Osteocyte (in vitro differentiated cells): ENCODE data around the gene SLC35A3. TPM values are rescaled to one million over a fixed set of nuclear protein-coding genes. Genes with fewer than 3 reads are reported as not detected.

Experiments
- DNase-seq: peaks from one replicate; pipeline ENCODE4 v3.0.0; 2021; ENCODE audit warnings: mixed read lengths; ENCODE audit not compliant: unreplicated experiment; ENCODE audit errors: extremely low spot score
- H3K27ac Mint-ChIP-seq: one replicate; pipeline ENCODE4 v1.8.0; 2021; ENCODE audit warnings: mild to moderate bottlenecking, mixed read lengths; ENCODE audit not compliant: unreplicated experiment
- H3K27me3 Mint-ChIP-seq: one replicate; pipeline ENCODE4 v1.8.0; 2021; ENCODE audit warnings: mixed read lengths; ENCODE audit not compliant: unreplicated experiment
- H3K36me3 Mint-ChIP-seq: one replicate; pipeline ENCODE4 v1.8.0; 2021; ENCODE audit warnings: mixed read lengths; ENCODE audit not compliant: unreplicated experiment
- H3K4me1 Mint-ChIP-seq: one replicate; pipeline ENCODE4 v1.8.0; 2021; ENCODE audit warnings: mixed read lengths; ENCODE audit not compliant: unreplicated experiment
- H3K4me3 Mint-ChIP-seq: one replicate; pipeline ENCODE4 v1.8.0; 2021; ENCODE audit warnings: mild to moderate bottlenecking, moderate library complexity, mixed read lengths; ENCODE audit not compliant: unreplicated experiment
- H3K9me3 Mint-ChIP-seq: one replicate; pipeline ENCODE4 v1.8.0; 2021; ENCODE audit warnings: mixed read lengths; ENCODE audit not compliant: unreplicated experiment
- CTCF ChIP-seq: fragments of 200-600 bp; sonication (generic); IDR thresholded peaks from 2 replicates; pipeline ENCODE4 v1.5.0; 2021; ENCODE audit warnings: antibody characterized with exemption, mild to moderate bottlenecking, moderate library complexity
- total RNA-seq: library from RNA; stranded (reverse); gene quantifications from 2 replicates; pipeline ENCODE4 v1.2.1, GENCODE V29; 2021

The SLC35A3 gene
- total RNA-seq, 1 donor from 2014 or later = 21.3 TPM

GRCh38 chr1:100061681-100062080, 91.9 kb downstream of the SLC35A3 start:
- Mint-ChIP-seq H3K9me3 (no peaks in the 10 kb centered on the region), H3K27me3 (no peaks in the 10 kb centered on the region), H3K27ac (no peak overlapping the region), H3K36me3 (peaks cover 43% of the 10 kb centered on the region), H3K4me1 (peaks cover 15% of the 10 kb centered on the region), H3K4me3 (no peak overlapping the region)
- no peak for DNase-seq
- no peak for TF ChIP-seq CTCF

- peak overlapping the region; percentile 65 for H3K27ac Mint-ChIP-seq
- no peaks in the 10 kb centered on the region for H3K9me3 Mint-ChIP-seq
- no peak for DNase-seq
- TF ChIP-seq CTCF = no peak
- H3K27me3 Mint-ChIP-seq = no peaks in the 10 kb centered on the region
- H3K4me1 Mint-ChIP-seq = peaks cover 15% of the 10 kb centered on the region
- H3K36me3 Mint-ChIP-seq = peaks cover 59% of the 10 kb centered on the region
- no peak overlapping the region for H3K4me3 Mint-ChIP-seq
Observed at GRCh38 chr1:100065183-100065968, 95.6 kb downstream of the SLC35A3 start.

- H3K36me3 Mint-ChIP-seq = peaks cover 55% of the 10 kb centered on the region
Observed at GRCh38 chr1:100065969-100066227, 96.1 kb downstream of the SLC35A3 start.

GRCh38 chr1:100070201-100070939, 100.6 kb downstream of the SLC35A3 start:
- Mint-ChIP-seq H3K36me3 (peaks cover 59% of the 10 kb centered on the region), H3K27me3 (no peaks in the 10 kb centered on the region), H3K9me3 (no peaks in the 10 kb centered on the region), H3K27ac (no peak overlapping the region), H3K4me3 (no peak overlapping the region), H3K4me1 (peaks cover 5% of the 10 kb centered on the region)
- TF ChIP-seq CTCF = no peak
- no peak for DNase-seq

More at GRCh38 chr1:100065969-100066227, 96.1 kb downstream of the SLC35A3 start:
- no peak for TF ChIP-seq CTCF
- H3K4me3 Mint-ChIP-seq = no peak overlapping the region
- H3K27ac Mint-ChIP-seq = peak overlapping the region; percentile 65
- H3K4me1 Mint-ChIP-seq = peaks cover 15% of the 10 kb centered on the region
- no peak for DNase-seq
- H3K9me3 Mint-ChIP-seq = no peaks in the 10 kb centered on the region
- no peaks in the 10 kb centered on the region for H3K27me3 Mint-ChIP-seq

GRCh38 chr1:100073531-100073930, 103.7 kb downstream of the SLC35A3 start:
- H3K9me3 Mint-ChIP-seq = no peaks in the 10 kb centered on the region
- peaks cover 54% of the 10 kb centered on the region for H3K36me3 Mint-ChIP-seq
- no peaks in the 10 kb centered on the region for H3K27me3 Mint-ChIP-seq
- H3K4me1 Mint-ChIP-seq = no peaks in the 10 kb centered on the region
- no peak for DNase-seq
- no peak overlapping the region for H3K27ac Mint-ChIP-seq
- H3K4me3 Mint-ChIP-seq = no peak overlapping the region
- TF ChIP-seq CTCF = no peak
